Measurements from ENCODE around the gene CD177. TPM values are rescaled to one million over a fixed set of nuclear protein-coding genes. Genes with fewer than 3 reads are reported as not detected.
"Not testable (repeated sequence)": the region's sequence is repeated elsewhere in the genome, so short reads cannot be mapped to it uniquely, and the experiment has no call there.

Gene CD177
- total and polyA plus RNA-seq, 2 donors (not counting 1 experiment from before 2014, with no cell fraction given), result 0.19 to 0.33 TPM

DNA sequence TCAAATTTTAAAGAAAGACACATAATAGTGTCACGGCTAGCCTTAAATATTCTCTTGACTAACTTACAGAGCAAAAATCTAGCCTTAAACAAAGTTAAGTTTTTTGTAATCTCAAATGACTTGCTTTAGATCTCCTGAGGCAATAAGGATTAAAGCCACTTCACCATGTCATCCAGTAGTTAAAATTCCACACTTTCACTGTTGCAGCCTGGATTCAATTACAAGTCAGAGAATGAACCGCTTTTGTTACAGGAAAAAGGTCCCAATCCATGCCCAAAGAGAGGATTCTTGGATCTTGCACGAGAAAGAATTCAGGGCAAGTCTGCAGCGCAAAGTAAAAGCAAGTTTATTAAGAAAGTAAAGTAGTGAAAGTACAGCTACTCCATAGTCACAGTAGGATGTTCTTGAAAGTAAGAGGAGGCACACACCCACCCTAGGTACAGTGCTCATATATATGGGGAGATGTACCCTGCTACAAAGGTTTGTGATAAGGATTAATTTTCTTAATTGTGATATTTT is 34.6 kb upstream of the CD177 start:
- Histone ChIP-seq H3K27me3 (ENCODE audit: control insufficient read depth, insufficient read depth, low read length) (no peaks in the 10 kb centered on the region), H3K4me1 (ENCODE audit: control insufficient read depth, extremely low read depth, insufficient read depth, low read length) (no peaks in the 10 kb centered on the region), H3K27ac (ENCODE audit: insufficient read depth, low read length) (no peak overlapping the region), H3K9ac (ENCODE audit: insufficient read depth, low read length) (no peak overlapping the region), H3K79me2 (ENCODE audit: control insufficient read depth, insufficient read depth, low read length) (no peaks in the 10 kb centered on the region), H4K20me1 (ENCODE audit: control insufficient read depth, extremely low read depth, insufficient read depth, low read length) (no peaks in the 10 kb centered on the region), H3K4me3 (replicated peaks in 1 of 4; ENCODE audit: control extremely low read depth in 1 of 4, insufficient read depth in 1 of 4, low read depth in 3 of 4, low read length in 4 of 4) (no peak overlapping the region), H3K4me2 (ENCODE audit: extremely low read depth, insufficient read depth, low read length) (no peak overlapping the region), H2AFZ (ENCODE audit: low read length) (no peak overlapping the region), H3K36me3 (ENCODE audit: control insufficient read depth, insufficient read depth, low read length) (no peaks in the 10 kb centered on the region), H3K9me3 (ENCODE audit: control insufficient read depth, insufficient read depth, low read depth, low read length) (no peaks in the 10 kb centered on the region)
- DNase-seq (ENCODE audit: low read depth in 2 of 2), result no peak
- no peak for TF ChIP-seq CTCF (conservative IDR thresholded peaks at IDR 0.05 in 1 of 2, IDR thresholded peaks at IDR 0.05 in 1 of 2; ENCODE audit: low read depth in 1 of 2, low read length in 2 of 2)
- no peak for TF ChIP-seq EZH2 (IDR thresholded peaks at IDR 0.05; ENCODE audit: low read length, missing control alignments)

DNA sequence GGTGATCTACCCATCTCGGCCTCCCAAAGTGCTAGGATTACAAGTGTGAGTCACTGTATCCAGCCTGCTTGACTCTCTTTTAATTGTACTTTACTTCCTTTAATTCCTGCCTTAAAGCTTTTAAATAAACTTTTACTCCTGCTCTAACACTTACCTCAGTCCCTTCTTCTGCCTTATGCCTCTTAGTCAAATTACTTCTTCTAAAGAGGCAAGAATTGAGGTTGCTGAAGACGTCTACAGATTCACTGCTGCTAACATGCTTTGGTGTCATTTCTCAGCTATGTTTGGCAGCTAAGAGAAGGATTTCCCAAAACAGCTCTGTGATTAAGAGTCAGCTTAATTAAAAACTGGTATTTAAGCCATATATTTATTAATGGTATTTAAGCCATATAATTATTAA is 32.9 kb upstream of the CD177 start:
- no peak overlapping the region for H3K27ac ChIP-seq (ENCODE audit: insufficient read depth, low read length)
- H3K9ac ChIP-seq (ENCODE audit: insufficient read depth, low read length), result no peak overlapping the region
- no peaks in the 10 kb centered on the region for H4K20me1 ChIP-seq (ENCODE audit: control insufficient read depth, extremely low read depth, insufficient read depth, low read length)
- no peak for DNase-seq (ENCODE audit: low read depth in 2 of 2)
- no peaks in the 10 kb centered on the region for H3K9me3 ChIP-seq (ENCODE audit: control insufficient read depth, insufficient read depth, low read depth, low read length)
- no peaks in the 10 kb centered on the region for H3K27me3 ChIP-seq (ENCODE audit: control insufficient read depth, insufficient read depth, low read length)
- no peak overlapping the region for H2AFZ ChIP-seq (ENCODE audit: low read length)
- no peaks in the 10 kb centered on the region for H3K36me3 ChIP-seq (ENCODE audit: control insufficient read depth, insufficient read depth, low read length)
- no peak overlapping the region for H3K4me2 ChIP-seq (ENCODE audit: extremely low read depth, insufficient read depth, low read length)
- TF ChIP-seq EZH2 (IDR thresholded peaks at IDR 0.05; ENCODE audit: low read length, missing control alignments) (no peak), CTCF (conservative IDR thresholded peaks at IDR 0.05 in 1 of 2, IDR thresholded peaks at IDR 0.05 in 1 of 2; ENCODE audit: low read depth in 1 of 2, low read length in 2 of 2) (no peak)
- H3K4me1 ChIP-seq (ENCODE audit: control insufficient read depth, extremely low read depth, insufficient read depth, low read length), result no peaks in the 10 kb centered on the region
- no peak overlapping the region for H3K4me3 ChIP-seq (replicated peaks in 1 of 4; ENCODE audit: control extremely low read depth in 1 of 4, insufficient read depth in 1 of 4, low read depth in 3 of 4, low read length in 4 of 4)
- no peaks in the 10 kb centered on the region for H3K79me2 ChIP-seq (ENCODE audit: control insufficient read depth, insufficient read depth, low read length)

DNA sequence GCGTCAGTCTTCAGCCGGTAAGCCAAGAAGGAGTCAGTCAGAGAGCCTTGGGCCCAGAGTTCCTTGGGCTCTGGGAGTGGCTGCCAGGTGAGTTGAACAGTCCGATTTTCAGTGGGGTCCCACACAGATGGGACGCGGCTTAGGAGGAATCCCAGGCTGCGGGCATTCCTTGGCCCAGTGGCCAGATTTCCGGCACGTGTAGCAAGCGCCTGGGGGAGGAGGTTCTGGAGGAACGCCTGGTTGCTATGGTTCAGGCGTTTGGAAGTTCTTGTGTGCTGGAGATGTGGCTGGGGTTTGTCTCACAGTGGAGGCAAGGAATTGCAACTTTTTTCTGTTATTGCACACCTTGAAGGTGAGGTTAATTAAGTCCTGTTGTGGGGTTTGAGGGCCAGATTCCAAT is 26.7 kb upstream of the CD177 start:
- not testable (repeated sequence) for H3K27ac ChIP-seq (ENCODE audit: insufficient read depth, low read length); H3K36me3 ChIP-seq (ENCODE audit: control insufficient read depth, insufficient read depth, low read length); H4K20me1 ChIP-seq (ENCODE audit: control insufficient read depth, extremely low read depth, insufficient read depth, low read length); H3K9me3 ChIP-seq (ENCODE audit: control insufficient read depth, insufficient read depth, low read depth, low read length); H3K4me2 ChIP-seq (ENCODE audit: extremely low read depth, insufficient read depth, low read length); H3K9ac ChIP-seq (ENCODE audit: insufficient read depth, low read length); DNase-seq (ENCODE audit: low read depth in 2 of 2); H3K4me1 ChIP-seq (ENCODE audit: control insufficient read depth, extremely low read depth, insufficient read depth, low read length); H2AFZ ChIP-seq (ENCODE audit: low read length); H3K79me2 ChIP-seq (ENCODE audit: control insufficient read depth, insufficient read depth, low read length); H3K27me3 ChIP-seq (ENCODE audit: control insufficient read depth, insufficient read depth, low read length); H3K4me3 ChIP-seq (replicated peaks in 1 of 4; ENCODE audit: control extremely low read depth in 1 of 4, insufficient read depth in 1 of 4, low read depth in 3 of 4, low read length in 4 of 4)

GRCh38 chr19:43328561-43328960 is 24.9 kb upstream of the CD177 start:
- H3K4me3 ChIP-seq (replicated peaks in 1 of 4; ENCODE audit: control extremely low read depth in 1 of 4, insufficient read depth in 1 of 4, low read depth in 3 of 4, low read length in 4 of 4); H3K9me3 ChIP-seq (ENCODE audit: control insufficient read depth, insufficient read depth, low read depth, low read length); H3K4me1 ChIP-seq (ENCODE audit: control insufficient read depth, extremely low read depth, insufficient read depth, low read length); H3K79me2 ChIP-seq (ENCODE audit: control insufficient read depth, insufficient read depth, low read length); DNase-seq (ENCODE audit: low read depth in 2 of 2); H3K27ac ChIP-seq (ENCODE audit: insufficient read depth, low read length); H3K4me2 ChIP-seq (ENCODE audit: extremely low read depth, insufficient read depth, low read length); H2AFZ ChIP-seq (ENCODE audit: low read length); H3K9ac ChIP-seq (ENCODE audit: insufficient read depth, low read length); H4K20me1 ChIP-seq (ENCODE audit: control insufficient read depth, extremely low read depth, insufficient read depth, low read length); H3K27me3 ChIP-seq (ENCODE audit: control insufficient read depth, insufficient read depth, low read length); H3K36me3 ChIP-seq (ENCODE audit: control insufficient read depth, insufficient read depth, low read length): not testable (repeated sequence)

GRCh38 chr19:43329049-43329448 is 24.4 kb upstream of the CD177 start:
- not testable (repeated sequence) for DNase-seq (ENCODE audit: low read depth in 2 of 2); H2AFZ ChIP-seq (ENCODE audit: low read length); H3K9ac ChIP-seq (ENCODE audit: insufficient read depth, low read length); H3K4me3 ChIP-seq (replicated peaks in 1 of 4; ENCODE audit: control extremely low read depth in 1 of 4, insufficient read depth in 1 of 4, low read depth in 3 of 4, low read length in 4 of 4); H3K36me3 ChIP-seq (ENCODE audit: control insufficient read depth, insufficient read depth, low read length); H3K9me3 ChIP-seq (ENCODE audit: control insufficient read depth, insufficient read depth, low read depth, low read length); H3K4me1 ChIP-seq (ENCODE audit: control insufficient read depth, extremely low read depth, insufficient read depth, low read length); H3K4me2 ChIP-seq (ENCODE audit: extremely low read depth, insufficient read depth, low read length); H3K27me3 ChIP-seq (ENCODE audit: control insufficient read depth, insufficient read depth, low read length); H3K27ac ChIP-seq (ENCODE audit: insufficient read depth, low read length); H3K79me2 ChIP-seq (ENCODE audit: control insufficient read depth, insufficient read depth, low read length); H4K20me1 ChIP-seq (ENCODE audit: control insufficient read depth, extremely low read depth, insufficient read depth, low read length)

Data from fibroblast of lung (primary cell).